Omental fat pad (tissue), 4 donors: Measurements from ENCODE around the gene TMEM17. TPM values are rescaled to one million over a fixed set of nuclear protein-coding genes. Genes with fewer than 3 reads are reported as not detected.
"Not testable (repeated sequence)": the region's sequence is repeated elsewhere in the genome, so short reads cannot be mapped to it uniquely, and the experiment has no call there.

Experiments used
- ATAC-seq: fragments of 150-250 bp; one replicate; pipeline ENCODE4 v1.9.1; 2016; ENCODE audit warnings: mild to moderate bottlenecking, moderate library complexity; ENCODE audit not compliant: low FRiP score
- DNase-seq: peaks from one replicate; pipeline ENCODE4 v3.0.0-alpha.2; 2019; ENCODE audit warnings: low spot score
- CTCF ChIP-seq, 3 donors: fragments of 450-650 bp; IDR thresholded peaks; one replicate each; pipeline ENCODE4 v1.5.1; 2016 to 2017; ENCODE audit warnings: antibody characterized with exemption in 3 of 3, mild to moderate bottlenecking in 3 of 3, moderate library complexity in 2 of 3
- total RNA-seq, 4 donors: library from RNA; depleted of rRNA; stranded (reverse); fragments of >200 nt; gene quantifications; one replicate each; pipeline ENCODE4 v1.1.0, GENCODE V29; 2016

TMEM17 gene
- total RNA-seq, 4 donors from 2014 or later, result 0.95 to 1.5 (median 1.2) TPM

GRCh38 chr2:62539606-62540407, 33.8 kb upstream of the TMEM17 start:
- no peak for ATAC-seq
- TF ChIP-seq CTCF (IDR thresholded peaks at IDR 0.05), result no peak
- DNase-seq, result no peak

GRCh38 chr2:62538756-62539155, 32.8 kb upstream of the TMEM17 start:
- ATAC-seq (no peak), DNase-seq (no peak)
- TF ChIP-seq CTCF (IDR thresholded peaks at IDR 0.05), result no peak

DNA sequence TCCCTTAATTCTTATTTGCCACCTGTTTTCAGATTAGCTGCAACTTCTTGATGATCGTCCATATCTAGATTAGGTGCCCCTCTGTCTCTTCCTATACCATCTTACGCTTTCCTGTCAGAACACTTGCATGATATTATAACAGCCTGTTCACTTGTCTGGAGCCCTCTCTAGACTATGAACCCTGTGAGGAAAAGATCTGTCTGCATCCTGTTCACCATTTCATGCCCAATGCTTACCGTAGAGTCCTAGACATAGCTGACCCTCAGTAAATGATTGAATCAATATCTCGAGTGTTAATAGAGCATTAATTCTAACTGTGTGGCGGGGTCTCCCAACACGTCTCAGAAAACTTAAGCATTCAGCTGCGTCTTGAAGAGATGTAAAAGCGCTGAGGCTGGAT, 31.8 kb upstream of the TMEM17 start:
- no peak for TF ChIP-seq CTCF (IDR thresholded peaks at IDR 0.05)
- DNase-seq (no peak), ATAC-seq (no peak)

- ATAC-seq, result no peak
- DNase-seq, result no peak
- TF ChIP-seq CTCF (IDR thresholded peaks at IDR 0.05), result no peak
These were observed 31.0 kb upstream of the TMEM17 start for GRCh38 chr2:62536873-62537547.

DNA sequence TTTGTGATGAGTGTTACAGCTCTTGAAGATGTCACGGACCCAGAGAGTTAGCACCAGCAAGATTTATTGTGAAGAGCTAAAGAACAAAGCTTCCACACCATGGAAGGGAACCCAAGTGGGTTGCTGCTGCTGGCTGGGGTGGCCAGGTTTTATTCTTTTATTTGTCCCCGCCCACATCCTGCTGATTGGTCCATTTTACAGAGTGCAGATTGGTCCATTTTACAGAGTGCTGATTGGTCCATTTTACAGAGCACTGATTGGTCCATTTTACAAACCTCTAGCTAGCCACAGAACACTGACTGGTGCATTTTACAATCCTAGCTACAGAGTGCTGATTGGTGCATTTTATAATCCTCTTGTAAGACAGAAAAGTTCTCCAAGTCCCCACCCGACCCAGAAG, 29.5 kb upstream of the TMEM17 start:
- not testable (repeated sequence) for DNase-seq, ATAC-seq

GRCh38 chr2:62531594-62531993, 25.6 kb upstream of the TMEM17 start:
- no peak for TF ChIP-seq CTCF (IDR thresholded peaks at IDR 0.05)
- ATAC-seq, result no peak
- no peak for DNase-seq

DNA sequence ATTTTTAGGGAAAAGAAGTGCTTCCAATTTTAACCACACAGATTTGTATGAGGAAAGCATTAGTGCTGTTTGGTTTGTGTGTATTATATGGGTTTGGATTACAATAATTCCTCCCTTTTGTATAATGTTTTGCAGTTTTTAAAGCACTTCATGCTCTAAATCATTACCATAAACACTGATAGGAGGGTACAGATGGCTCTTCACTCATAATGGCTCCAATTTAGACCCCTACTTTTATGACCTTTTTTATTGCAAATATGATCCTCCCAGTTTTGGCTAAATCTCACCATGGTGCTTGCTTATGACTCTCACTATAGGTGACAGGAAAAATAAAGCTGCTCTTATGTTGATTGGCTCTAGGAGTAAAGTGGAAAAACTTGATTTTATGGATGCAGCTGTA, 23.8 kb upstream of the TMEM17 start:
- no peak for TF ChIP-seq CTCF (IDR thresholded peaks at IDR 0.05)
- DNase-seq (no peak), ATAC-seq (no peak)
